ENCODE data around the gene E2F4. TPM values are rescaled to one million over a fixed set of nuclear protein-coding genes. Genes with fewer than 3 reads are reported as not detected.

E2F4 gene
- total and polyA plus RNA-seq, 2 of the 13 experiments (the other 11 are each of a cell fraction or from before 2014, with no cell fraction given), result 84.8 to 91.2 TPM

- TF ChIP-seq ZNF646 (CRISPR knock-in tag; IDR thresholded peaks at IDR 0.05), result no peak
- TF ChIP-seq SMARCE1 (IDR thresholded peaks at IDR 0.05; ENCODE audit: borderline replicate concordance), result no peak
- peak in 1 of 2 experiments; percentile 48; a peak in 1 of 4 replicates for TF ChIP-seq KLF16 (CRISPR knock-in tag; IDR thresholded peaks at IDR 0.05)
- no peak for TF ChIP-seq TGIF2 (CRISPR knock-in tag; IDR thresholded peaks at IDR 0.05)
- no peak for TF ChIP-seq PRDM10 (CRISPR knock-in tag; IDR thresholded peaks at IDR 0.05; ENCODE audit: low read depth)
- TF ChIP-seq ZSCAN5A (CRISPR knock-in tag; IDR thresholded peaks at IDR 0.05; ENCODE audit: borderline replicate concordance), result no peak
- TF ChIP-seq ADNP (CRISPR knock-in tag; IDR thresholded peaks at IDR 0.05), result 0 out of 2 replicates have a peak, but pooled peaks have one; percentile 60
- TF ChIP-seq ELF3 (CRISPR knock-in tag; IDR thresholded peaks at IDR 0.05), result peak; percentile 67; the same call in 1 of the 2 replicates
- no peak for TF ChIP-seq THYN1 (CRISPR knock-in tag; IDR thresholded peaks at IDR 0.05; ENCODE audit: borderline replicate concordance, low read depth)
- 0 out of 2 replicates have a peak, but pooled peaks have one; percentile 82 for TF ChIP-seq TBP (CRISPR knock-in tag; IDR thresholded peaks at IDR 0.05)
- TF ChIP-seq TOPORS (CRISPR knock-in tag; IDR thresholded peaks at IDR 0.05), result no peak; the same call in 1 of the 2 replicates
- TF ChIP-seq ZHX1 (CRISPR knock-in tag; IDR thresholded peaks at IDR 0.05; ENCODE audit: low read depth), result peak; percentile 81; the same call in 1 of the 2 replicates
- TF ChIP-seq YY1 (IDR thresholded peaks at IDR 0.05; ENCODE audit: insufficient read depth, insufficient replicate concordance, low read depth, low read length), result peak; percentile 81
Measured at GRCh38 chr16:67155295-67156142, 36.4 kb upstream of the E2F4 start (continued).
